MM.1S (cell line): Measurements from ENCODE around the gene TADA2B.

Source experiments
- CTCF ChIP-seq: fragments of 300-600 bp; sonication (generic); IDR thresholded peaks from 2 replicates; pipeline ENCODE4 v1.5.1; 2016; ENCODE audit warnings: antibody characterized with exemption, low read length, mixed read lengths
- EZH2 ChIP-seq: fragments of 300-600 bp; sonication (generic); optimal IDR thresholded peaks from 2 replicates; pipeline ENCODE3; 2017; ENCODE audit warnings: low read depth, mild to moderate bottlenecking, antibody characterized with exemption, low read length, mixed read lengths

GRCh38 chr4:7024336-7024890, 18.8 kb upstream of the TADA2B start:
- TF ChIP-seq CTCF (no peak), EZH2 (no peak)
